ENCODE measurements around the gene IQSEC3.
A peak's percentile ranks its signal among the peaks of the same experiment; 100 is the strongest.

The IQSEC3 gene

GRCh38 chr12:138898-139534 is 72.4 kb downstream of the IQSEC3 start:
- no peak for DNase-seq (ENCODE audit: low spot score)

- no peak for DNase-seq (ENCODE audit: low spot score)
Measured at GRCh38 chr12:139585-139984, 73.0 kb downstream of the IQSEC3 start.

DNA sequence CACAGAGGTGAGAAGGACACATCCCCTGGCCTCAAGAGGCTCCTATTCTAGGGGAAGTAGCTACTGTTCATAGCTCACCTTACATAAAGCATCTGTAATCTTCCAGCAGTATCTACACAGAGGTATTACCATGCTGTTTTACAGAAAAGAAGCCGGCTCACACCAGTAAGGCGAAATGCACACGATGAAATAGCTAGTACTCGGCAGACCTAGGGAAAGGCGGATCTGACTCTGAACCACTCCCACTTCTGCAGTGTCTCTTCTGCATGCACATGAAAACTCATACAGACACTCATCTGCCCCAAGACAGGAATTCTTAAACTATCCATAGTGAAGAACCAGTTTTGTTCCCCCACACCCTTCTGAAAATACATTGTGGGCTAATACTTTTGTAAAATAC is 73.6 kb downstream of the IQSEC3 start:
- no peak for DNase-seq (ENCODE audit: low spot score)

DNA sequence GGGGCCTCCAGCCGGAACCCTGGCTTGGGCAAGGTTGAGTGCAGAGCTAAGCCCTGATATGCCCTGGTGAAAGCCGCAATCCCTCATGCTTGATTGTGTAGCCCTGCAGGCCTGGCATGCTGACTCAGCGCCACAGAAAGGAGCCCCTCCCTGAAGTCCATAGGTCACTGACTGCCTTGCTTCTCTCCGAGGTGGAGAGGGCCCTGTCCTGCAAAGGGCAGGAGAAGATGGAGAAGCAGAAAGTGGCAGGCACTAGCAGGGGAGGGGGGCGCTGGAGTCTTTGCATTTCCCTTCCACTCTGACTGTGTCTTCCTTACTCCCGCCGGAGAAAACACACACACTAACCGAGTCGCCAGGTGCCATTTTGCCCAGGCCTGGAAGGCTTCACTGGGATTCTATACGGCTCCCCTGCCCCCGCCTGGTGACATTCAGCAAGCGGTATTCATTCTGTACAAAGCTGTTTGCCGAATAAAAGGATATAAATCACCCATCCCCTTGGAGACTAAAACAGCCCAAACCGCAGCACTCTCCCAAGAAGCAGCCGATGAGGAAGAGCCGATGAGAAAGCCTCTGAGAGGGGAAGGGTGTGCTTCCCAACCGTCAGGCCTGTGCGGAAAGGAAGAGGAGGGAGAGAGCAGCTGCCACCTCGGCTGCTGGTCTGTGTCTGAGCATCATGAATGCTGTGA is 77.5 kb downstream of the IQSEC3 start:
- DNase-seq (ENCODE audit: low spot score) = no peak

GRCh38 chr12:144650-145284 is 78.2 kb downstream of the IQSEC3 start:
- DNase-seq (ENCODE audit: low spot score) = no peak

DNA sequence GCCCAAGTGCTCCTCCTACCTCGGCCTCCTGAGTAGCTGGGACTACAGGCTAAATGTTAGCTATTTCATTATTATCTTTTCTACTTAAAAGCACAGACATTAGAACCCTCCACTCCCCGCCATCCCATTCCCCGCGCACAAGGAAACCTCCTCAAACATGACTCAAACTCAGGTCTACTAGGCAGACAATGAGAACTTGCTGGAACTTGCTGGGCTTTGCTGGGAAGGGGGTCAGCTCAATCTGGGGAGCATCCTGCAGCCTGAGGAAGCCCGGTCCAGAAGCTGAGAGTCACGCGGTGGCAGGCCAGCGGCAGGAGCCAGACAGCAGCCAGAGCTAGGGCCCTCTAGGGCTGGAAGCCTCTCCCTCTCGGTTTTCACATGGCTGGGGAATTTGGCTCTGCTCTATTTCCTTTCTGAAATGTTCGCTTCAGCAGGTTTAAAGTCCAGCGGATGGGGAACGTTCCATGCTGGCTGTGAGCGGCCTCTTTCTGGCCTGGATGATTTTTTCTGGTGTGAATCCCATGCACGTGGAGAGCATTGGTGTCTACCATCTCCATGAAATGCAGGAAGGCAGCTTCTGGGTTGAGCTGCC is 78.9 kb downstream of the IQSEC3 start:
- no peak for DNase-seq (ENCODE audit: low spot score)

DNA sequence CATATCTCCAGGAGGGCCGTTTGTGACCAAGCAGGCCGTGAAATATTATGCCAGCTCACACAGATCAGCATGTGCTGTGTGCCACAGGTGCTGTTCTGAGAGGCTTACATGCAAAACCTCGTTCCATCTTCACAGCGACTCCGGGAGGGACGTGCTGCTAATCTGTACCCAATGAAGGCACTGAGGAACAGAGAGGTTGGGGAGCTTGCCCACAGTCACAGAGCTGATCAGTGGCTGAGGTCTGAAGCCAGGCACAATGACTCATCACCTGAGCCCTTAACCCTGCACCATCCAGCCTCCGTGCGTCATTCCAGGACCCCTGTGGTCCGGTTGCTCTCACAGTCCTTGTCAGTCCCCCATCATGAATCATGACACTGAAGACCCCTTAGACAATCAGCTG is 80.7 kb downstream of the IQSEC3 start:
- no peak for DNase-seq (ENCODE audit: low spot score)

GRCh38 chr12:148676-149416 is 82.3 kb downstream of the IQSEC3 start:
- no peak for DNase-seq (ENCODE audit: low spot score)

- DNase-seq (ENCODE audit: low spot score) = no peak
Measured at GRCh38 chr12:151579-151978, 85.0 kb downstream of the IQSEC3 start.

DNA sequence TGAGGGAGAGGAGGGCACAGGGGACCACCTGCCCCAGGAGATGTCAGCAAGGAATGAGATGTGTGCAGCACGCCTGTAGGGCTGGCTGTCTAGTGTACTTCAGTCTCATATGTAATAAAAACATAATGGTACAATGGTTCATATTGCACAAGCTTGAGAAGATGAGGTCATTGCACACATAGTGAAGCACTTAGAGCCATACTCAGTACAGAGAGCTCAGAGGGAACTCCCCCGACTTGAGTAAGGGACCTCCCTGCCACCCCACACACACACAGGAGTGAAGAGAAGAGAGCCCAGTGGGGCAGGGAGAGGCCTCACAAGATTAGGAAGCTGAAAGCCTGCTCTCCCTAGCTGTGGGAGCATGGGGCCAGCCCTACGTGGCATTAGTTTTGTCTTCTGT is 85.9 kb downstream of the IQSEC3 start:
- DNase-seq (ENCODE audit: low spot score) = no peak

DNA sequence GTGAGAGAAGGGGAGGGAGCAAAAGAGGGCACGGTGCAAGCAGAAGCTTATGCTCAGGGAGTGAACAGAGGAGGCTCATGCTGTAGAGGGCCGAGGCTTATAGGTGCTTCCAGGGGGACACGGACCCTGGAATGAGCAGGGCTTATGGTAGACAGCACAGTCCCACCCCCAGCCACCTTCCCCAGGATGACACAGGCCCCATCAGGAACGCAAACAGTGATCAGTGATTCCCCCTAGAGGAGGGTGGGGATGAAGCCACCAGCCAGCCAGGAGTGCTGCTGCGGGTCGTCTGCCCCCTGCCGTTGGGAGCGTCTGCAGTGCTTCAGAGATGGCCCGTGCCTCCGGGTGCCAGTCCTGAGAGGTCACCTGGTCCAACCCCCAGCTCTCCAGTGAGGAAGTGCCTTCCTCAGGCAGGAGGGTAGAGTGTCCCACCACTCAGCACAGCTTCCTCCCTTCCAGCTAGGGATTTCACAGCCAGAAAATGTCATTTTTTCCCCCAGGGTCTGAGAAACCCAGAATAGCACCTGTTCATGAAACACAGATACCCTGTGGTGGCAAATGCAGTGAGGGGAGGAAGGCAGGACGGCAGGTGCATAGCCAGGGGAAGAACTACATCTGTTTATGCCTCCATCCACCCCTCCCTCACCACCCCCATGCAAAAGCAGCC is 86.6 kb downstream of the IQSEC3 start:
- DNase-seq (ENCODE audit: low spot score) = peak; percentile 85

DNA sequence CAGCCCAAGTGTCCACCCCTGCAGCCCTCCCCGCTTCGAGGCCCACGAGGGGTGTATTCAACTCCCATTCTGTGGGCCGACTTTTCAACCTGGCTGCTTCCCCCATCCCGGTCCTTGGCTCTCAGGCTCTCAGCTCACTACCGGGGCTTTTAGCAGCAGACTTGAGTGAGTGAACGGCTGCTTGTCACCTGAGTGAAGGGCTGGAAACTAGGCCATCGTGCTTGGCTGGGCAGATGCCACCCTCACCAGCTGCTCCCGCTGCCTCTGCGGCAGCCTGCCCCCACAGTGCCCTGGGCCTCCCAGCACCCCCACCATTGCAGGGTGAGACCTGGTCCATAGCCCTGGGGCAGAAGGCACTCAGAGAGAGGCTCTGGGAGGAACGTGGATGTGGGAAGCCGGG is 87.5 kb downstream of the IQSEC3 start:
- no peak for DNase-seq (ENCODE audit: low spot score)

DNA sequence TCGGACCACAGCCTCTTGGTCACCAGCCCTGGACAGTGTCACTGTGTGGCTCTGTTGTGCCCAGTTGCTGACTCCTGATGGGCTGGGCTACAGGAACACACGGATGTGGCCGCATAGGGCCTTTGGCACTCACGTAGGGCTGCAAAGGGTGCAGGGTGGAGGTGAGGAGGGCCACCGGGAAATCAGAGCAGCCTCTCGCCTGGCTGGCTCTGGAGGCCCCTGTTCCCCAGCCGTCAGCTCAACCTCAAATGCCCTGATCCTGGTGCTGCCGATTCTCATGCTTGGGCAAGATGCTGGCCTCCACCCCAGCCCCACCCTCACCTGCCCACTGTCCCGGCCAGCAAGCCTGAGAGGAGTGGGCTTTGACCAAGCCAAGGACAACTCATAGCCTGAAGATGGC is 88.4 kb downstream of the IQSEC3 start:
- no peak for DNase-seq (ENCODE audit: low spot score)

DNA sequence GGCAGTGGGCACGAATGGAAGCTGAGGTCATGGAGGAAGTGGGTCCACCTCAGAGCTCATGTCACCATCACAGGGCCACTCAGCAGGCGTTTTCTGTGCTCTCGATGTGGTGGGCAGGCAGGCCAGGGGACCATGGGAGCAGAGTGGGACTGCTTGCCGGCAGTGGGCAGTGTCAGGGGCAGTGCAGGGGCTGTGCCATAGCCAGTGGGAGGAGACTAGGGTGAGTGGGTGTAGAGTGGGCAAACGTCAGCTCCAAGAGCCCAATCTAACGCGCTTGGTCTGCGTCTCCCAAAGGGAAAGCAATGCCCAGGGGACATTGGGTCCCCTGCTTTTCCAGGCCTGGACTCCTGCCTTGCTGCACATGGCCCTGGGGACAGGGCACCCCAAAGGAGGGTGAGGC is 89.1 kb downstream of the IQSEC3 start:
- DNase-seq (ENCODE audit: low spot score) = no peak

GRCh38 chr12:156945-157344 is 90.4 kb downstream of the IQSEC3 start:
- no peak for DNase-seq (ENCODE audit: low spot score)

- no peak for DNase-seq (ENCODE audit: low spot score)
Measured at GRCh38 chr12:157644-158043, 91.1 kb downstream of the IQSEC3 start.

- no peak for DNase-seq (ENCODE audit: low spot score)
Measured at GRCh38 chr12:159156-159782, 92.7 kb downstream of the IQSEC3 start.

GRCh38 chr12:160858-161257 is 94.3 kb downstream of the IQSEC3 start:
- DNase-seq (ENCODE audit: low spot score) = no peak

GRCh38 chr12:161823-162222 is 95.3 kb downstream of the IQSEC3 start:
- no peak for DNase-seq (ENCODE audit: low spot score)

GRCh38 chr12:162467-163307 is 96.1 kb downstream of the IQSEC3 start:
- no peak for DNase-seq (ENCODE audit: low spot score)
